SU-DHL-6 (cell line): Measurements from ENCODE around the gene COL1A1.

Experiments used
- H2AFZ ChIP-seq: fragments of 200-600 bp; sonication (generic); 2 replicates; pipeline ENCODE4 v1.6.1; 2014; ENCODE audit warnings: low read depth, mild to moderate bottlenecking, moderate library complexity, mixed read lengths, antibody characterized with exemption, low read length; ENCODE audit not compliant: severe bottlenecking
- H3F3A ChIP-seq: fragments of 200-600 bp; shearing (Covaris generic); 2 replicates; pipeline ENCODE4 v1.6.0; 2016; ENCODE audit warnings: antibody characterized with exemption, mild to moderate bottlenecking; ENCODE audit not compliant: insufficient read depth
- H3K27ac ChIP-seq: fragments of 200-600 bp; sonication (generic); 2 replicates; pipeline ENCODE4 v1.5.1; 2016; ENCODE audit warnings: low read depth, mild to moderate bottlenecking, low read length, moderate library complexity, mixed read lengths
- H3K27me3 ChIP-seq: fragments of 200-600 bp; sonication (generic), shearing (Covaris generic); 2 replicates; pipeline ENCODE4 v1.6.0; 2014; ENCODE audit warnings: mild to moderate bottlenecking, low read length
- H3K36me3 ChIP-seq: fragments of 200-600 bp; sonication (generic); 2 replicates; pipeline ENCODE4 v1.6.1; 2014; ENCODE audit warnings: mild to moderate bottlenecking, low read length, mixed read lengths
- H3K4me2 ChIP-seq: fragments of 300-600, 200-600 bp; shearing (Covaris generic), sonication (generic); 2 replicates; pipeline ENCODE4 v1.6.0; 2014; ENCODE audit warnings: low read length, low read depth, mild to moderate bottlenecking; ENCODE audit not compliant: poor library complexity, severe bottlenecking
- H3K4me3 ChIP-seq: fragments of 200-600 bp; sonication (generic); 2 replicates; pipeline ENCODE4 v1.5.1; 2014; ENCODE audit warnings: antibody characterized with exemption, low read length, mild to moderate bottlenecking, mixed read lengths; ENCODE audit not compliant: insufficient read depth, poor library complexity, severe bottlenecking
- H3K79me2 ChIP-seq: fragments of 200-600 bp; sonication (generic); 2 replicates; pipeline ENCODE4 v1.6.1; 2014; ENCODE audit warnings: mild to moderate bottlenecking, low read length, moderate library complexity; ENCODE audit not compliant: insufficient read depth
- H3K9ac ChIP-seq: fragments of 200-600 bp; sonication (generic); 2 replicates; pipeline ENCODE4 v1.7.0; 2014; ENCODE audit warnings: mild to moderate bottlenecking, low read length
- H3K9me2 ChIP-seq: fragments of 200-600 bp; sonication (generic); replicated peaks from 2 replicates; pipeline ENCODE4 v1.6.1; 2014; ENCODE audit warnings: low read length; ENCODE audit not compliant: insufficient read depth
- H3K9me3 ChIP-seq: fragments of 200-600 bp; sonication (generic); 2 replicates; pipeline ENCODE4 v1.6.1; 2014; ENCODE audit warnings: low read length, mixed read lengths; ENCODE audit not compliant: insufficient read depth
- H4K20me1 ChIP-seq: fragments of 200-600 bp; sonication (generic); 2 replicates; pipeline ENCODE4 v1.6.1; 2014; ENCODE audit warnings: low read depth, mild to moderate bottlenecking, antibody characterized with exemption, low read length, moderate library complexity, mixed read lengths
- EZH2phosphoT487 ChIP-seq: fragments of 200-600 bp; sonication (generic), shearing (Covaris generic); conservative IDR thresholded peaks from 2 replicates; pipeline ENCODE4 v1.6.1; 2018; ENCODE audit warnings: mild to moderate bottlenecking, antibody characterized with exemption, low read length, moderate library complexity, mixed read lengths
- TF ChIP-seq, protein P1 (sequence below): fragments of 200-600 bp; sonication (generic); IDR thresholded peaks from one replicate; pipeline ENCODE4 v1.5.1; 2017; ENCODE audit warnings: antibody characterized with exemption, mild to moderate bottlenecking, low read length, moderate library complexity; ENCODE audit not compliant: insufficient read depth, poor library complexity, severe bottlenecking

Gene COL1A1

DNA sequence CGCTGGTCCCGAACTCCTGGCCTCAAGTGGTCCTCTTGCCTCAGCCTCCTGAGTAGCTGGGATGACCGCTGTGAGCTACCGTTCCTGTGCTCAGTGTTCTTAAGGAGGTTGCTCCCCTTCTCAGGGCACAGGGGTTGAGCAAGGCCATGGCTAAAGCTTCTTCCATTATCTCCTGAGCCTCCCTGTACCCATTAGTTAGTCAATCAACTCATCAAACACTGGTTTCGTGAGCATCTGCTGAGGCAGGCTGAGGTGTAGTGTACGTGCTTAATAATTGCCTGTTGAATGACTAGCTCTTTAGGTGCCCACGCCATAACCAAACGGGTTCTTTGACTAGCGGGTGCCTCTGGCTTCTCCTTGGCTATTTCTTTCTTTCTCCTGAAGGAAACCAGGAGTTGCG is 24.0 kb downstream of the COL1A1 start:
- Histone ChIP-seq H3K27ac (no peak overlapping the region), H4K20me1 (no peaks in the 10 kb centered on the region), H3K4me3 (no peak overlapping the region), H3K9ac (no peak overlapping the region), H3F3A (no peaks in the 10 kb centered on the region), H3K9me2 (no peaks in the 10 kb centered on the region), H3K4me2 (no peak overlapping the region), H2AFZ (no peak overlapping the region), H3K27me3 (no peaks in the 10 kb centered on the region), H3K79me2 (no peaks in the 10 kb centered on the region), H3K9me3 (no peaks in the 10 kb centered on the region), H3K36me3 (no peaks in the 10 kb centered on the region)
- TF ChIP-seq, protein P1, sequence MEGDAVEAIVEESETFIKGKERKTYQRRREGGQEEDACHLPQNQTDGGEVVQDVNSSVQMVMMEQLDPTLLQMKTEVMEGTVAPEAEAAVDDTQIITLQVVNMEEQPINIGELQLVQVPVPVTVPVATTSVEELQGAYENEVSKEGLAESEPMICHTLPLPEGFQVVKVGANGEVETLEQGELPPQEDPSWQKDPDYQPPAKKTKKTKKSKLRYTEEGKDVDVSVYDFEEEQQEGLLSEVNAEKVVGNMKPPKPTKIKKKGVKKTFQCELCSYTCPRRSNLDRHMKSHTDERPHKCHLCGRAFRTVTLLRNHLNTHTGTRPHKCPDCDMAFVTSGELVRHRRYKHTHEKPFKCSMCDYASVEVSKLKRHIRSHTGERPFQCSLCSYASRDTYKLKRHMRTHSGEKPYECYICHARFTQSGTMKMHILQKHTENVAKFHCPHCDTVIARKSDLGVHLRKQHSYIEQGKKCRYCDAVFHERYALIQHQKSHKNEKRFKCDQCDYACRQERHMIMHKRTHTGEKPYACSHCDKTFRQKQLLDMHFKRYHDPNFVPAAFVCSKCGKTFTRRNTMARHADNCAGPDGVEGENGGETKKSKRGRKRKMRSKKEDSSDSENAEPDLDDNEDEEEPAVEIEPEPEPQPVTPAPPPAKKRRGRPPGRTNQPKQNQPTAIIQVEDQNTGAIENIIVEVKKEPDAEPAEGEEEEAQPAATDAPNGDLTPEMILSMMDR = no peak
- no peak for TF ChIP-seq EZH2phosphoT487

DNA sequence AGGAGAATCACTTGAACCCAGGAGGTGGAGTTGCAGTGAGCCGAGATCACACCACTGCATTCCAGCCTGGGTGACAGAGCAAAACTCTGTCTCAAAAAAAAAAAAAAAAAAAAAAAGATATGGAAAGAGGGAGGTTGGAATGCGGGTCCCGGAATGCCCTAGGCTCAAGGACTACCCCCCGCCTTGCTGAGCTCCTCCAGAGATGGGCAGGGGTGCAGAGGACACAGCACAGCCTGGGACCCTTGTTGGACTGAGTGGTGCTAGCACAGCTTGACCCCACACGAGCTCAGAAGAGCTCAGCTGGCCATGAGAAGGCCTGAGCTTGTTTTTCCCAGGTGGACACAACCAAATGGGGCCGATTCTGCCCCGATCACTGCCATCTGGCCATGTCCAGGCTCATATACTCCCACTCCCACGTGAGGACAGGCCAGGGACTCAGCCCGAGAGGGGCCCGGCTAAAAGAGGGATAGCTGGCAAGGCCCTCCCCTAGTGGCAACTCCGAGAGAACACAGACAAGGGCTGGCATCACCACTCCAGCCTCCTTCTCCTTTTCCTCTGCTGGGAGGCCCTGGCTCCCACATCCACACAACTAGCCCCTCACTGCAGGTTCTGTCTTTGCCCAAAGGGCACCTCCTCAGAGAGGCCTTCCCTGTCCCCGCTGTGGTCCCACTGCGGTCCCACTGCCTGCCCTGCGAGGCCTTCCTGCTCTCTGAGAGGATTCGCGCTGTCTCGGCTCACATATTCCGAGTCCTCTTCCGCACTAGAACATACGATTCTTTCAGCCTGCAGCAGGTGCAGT is 24.7 kb downstream of the COL1A1 start:
- H3F3A ChIP-seq = no peaks in the 10 kb centered on the region
- H4K20me1 ChIP-seq = no peaks in the 10 kb centered on the region
- no peaks in the 10 kb centered on the region for H3K79me2 ChIP-seq
- H3K9me3 ChIP-seq = no peaks in the 10 kb centered on the region
- H3K36me3 ChIP-seq = no peaks in the 10 kb centered on the region
- no peak overlapping the region for H3K27ac ChIP-seq
- H3K27me3 ChIP-seq = no peaks in the 10 kb centered on the region
- H3K4me2 ChIP-seq = no peak overlapping the region
- TF ChIP-seq, protein P1 = no peak
- no peak for TF ChIP-seq EZH2phosphoT487
- no peaks in the 10 kb centered on the region for H3K9me2 ChIP-seq
- no peak overlapping the region for H3K4me3 ChIP-seq
- no peak overlapping the region for H3K9ac ChIP-seq
- H2AFZ ChIP-seq = no peak overlapping the region

DNA sequence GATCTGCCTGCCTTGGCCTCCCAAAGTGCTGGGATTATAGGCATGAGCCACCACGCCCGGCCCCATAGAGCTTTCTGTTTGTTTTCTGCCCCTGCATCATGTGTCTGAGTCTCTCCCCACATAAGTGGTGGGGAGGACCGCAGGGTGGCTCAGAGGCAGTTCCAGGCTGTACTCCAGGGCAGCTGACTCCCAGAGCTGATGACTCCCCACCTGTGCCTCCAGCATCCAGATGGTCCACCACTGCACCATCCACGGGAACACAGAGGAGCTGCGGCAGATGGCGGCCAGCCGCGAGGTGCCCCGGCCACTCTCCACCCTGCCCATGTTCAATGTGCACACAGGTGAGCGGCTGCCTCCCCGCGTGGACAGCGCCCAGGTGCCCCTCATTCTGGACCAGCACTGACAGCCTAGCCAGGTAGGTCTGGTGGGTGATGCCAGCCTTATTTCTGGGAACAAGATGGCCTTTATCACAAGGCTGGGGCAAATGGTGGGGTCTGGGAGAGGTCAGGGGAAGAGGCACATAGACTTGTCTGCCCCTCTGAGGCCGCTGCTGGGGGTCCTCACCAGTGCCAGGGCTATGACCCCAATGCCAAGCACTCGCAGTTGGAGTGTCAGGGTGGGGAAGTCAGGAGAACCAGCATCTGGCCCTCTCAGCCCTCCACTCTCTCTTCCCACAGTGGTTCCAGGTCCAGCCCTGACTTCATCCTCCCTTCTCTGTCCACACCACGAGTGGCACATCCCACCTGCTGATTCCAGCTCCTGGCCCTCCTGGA is 26.2 kb downstream of the COL1A1 start:
- Histone ChIP-seq H2AFZ (no peak overlapping the region), H4K20me1 (no peaks in the 10 kb centered on the region), H3K9me2 (no peaks in the 10 kb centered on the region), H3K9me3 (no peaks in the 10 kb centered on the region), H3K4me3 (no peak overlapping the region), H3K27ac (no peak overlapping the region), H3F3A (no peaks in the 10 kb centered on the region), H3K79me2 (no peaks in the 10 kb centered on the region), H3K36me3 (no peaks in the 10 kb centered on the region), H3K9ac (no peak overlapping the region), H3K27me3 (no peaks in the 10 kb centered on the region), H3K4me2 (no peak overlapping the region)
- TF ChIP-seq, protein P1 = no peak
- no peak for TF ChIP-seq EZH2phosphoT487
